Lung (tissue), 12 donors: ENCODE results near the gene ARHGEF2. TPM values are rescaled to one million over a fixed set of nuclear protein-coding genes. Genes with fewer than 3 reads are reported as not detected.

Experiments used
- ATAC-seq: fragments of 200-7000 bp; cut with Tn5 transposase; one replicate; pipeline ENCODE4 v1.9.1; 2020; ENCODE audit warnings: moderate number of reproducible peaks; ENCODE audit not compliant: insufficient read depth, low FRiP score
- DNase-seq, 3 donors: peaks; one replicate each; pipeline ENCODE4 v3.0.0-alpha.2; 2013 to 2017
- H3K27ac ChIP-seq, 2 donors: one replicate each; pipeline ENCODE4 v1.5.1; 2013; ENCODE audit warnings: mild to moderate bottlenecking in 2 of 2, moderate library complexity in 2 of 2, control low read depth in 1 of 2, inconsistent platforms in 1 of 2, low read depth in 1 of 2, low read length in 1 of 2
- H3K27me3 ChIP-seq, 3 donors: one replicate each; pipeline ENCODE4 v1.5.1; 2013; ENCODE audit warnings: low read length in 2 of 3; ENCODE audit not compliant: control insufficient read depth in 3 of 3, insufficient read depth in 3 of 3
- H3K36me3 ChIP-seq, 4 donors: one replicate each; pipeline ENCODE4 v1.5.1; 2013; ENCODE audit warnings: low read length in 4 of 4, mild to moderate bottlenecking in 1 of 4, moderate library complexity in 1 of 4; ENCODE audit not compliant: control insufficient read depth in 4 of 4, insufficient read depth in 4 of 4
- H3K4me1 ChIP-seq, 5 donors: one replicate each; pipeline ENCODE4 v1.5.1; 2013; ENCODE audit warnings: low read length in 5 of 5, mild to moderate bottlenecking in 2 of 5, moderate library complexity in 1 of 5; ENCODE audit not compliant: control insufficient read depth in 5 of 5, insufficient read depth in 5 of 5
- H3K4me3 ChIP-seq: one replicate; pipeline ENCODE4 v1.5.1; 2013; ENCODE audit warnings: mild to moderate bottlenecking, control low read depth, moderate library complexity
- H3K9ac ChIP-seq, 2 donors: one replicate each; pipeline ENCODE4 v1.5.1; 2013; ENCODE audit warnings: low read length in 2 of 2, control low read depth in 1 of 2; ENCODE audit not compliant: insufficient read depth in 1 of 2
- H3K9me3 ChIP-seq, 4 donors: one replicate each; pipeline ENCODE4 v1.5.1; 2013; ENCODE audit warnings: low read length in 3 of 4, mild to moderate bottlenecking in 1 of 4, moderate library complexity in 1 of 4; ENCODE audit not compliant: control insufficient read depth in 4 of 4, insufficient read depth in 3 of 4
- CTCF ChIP-seq: IDR thresholded peaks from 2 replicates; pipeline ENCODE4 v1.5.1; 2012; ENCODE audit warnings: mild to moderate bottlenecking; ENCODE audit errors: control extremely low read depth, extremely low read depth
- WGBS, 2 donors: extraction: QIAGEN DNeasy Blood & Tissue Kit; methylation state at CpG; one replicate each; pipeline ENCODE4 v1.1.7; 2013; 5-methylcytosine and 5-hydroxymethylcytosine counted together
- polyA plus RNA-seq, 2 donors: library from polyadenylated mRNA; stranded (reverse); fragments of 200-250 nt; gene quantifications; one replicate each; pipeline ENCODE4 v1.2.1, GENCODE V29; 2013
- total RNA-seq, 2 donors: library from RNA; depleted of rRNA in 1 of 2; stranded (reverse); fragments of >200 nt in 1 of 2; gene quantifications; one replicate each; pipeline ENCODE4 v1.2.1, GENCODE V29; 2014 to 2021
- donor health status: control.
- donor health status: control.
- donor health status: Bipolar disorder and iron deficiency.
- donor health status: healthy.
- donor health status: DM: yes; HTN: yes; CAD: no.

ARHGEF2 gene
- total and polyA plus RNA-seq, 4 donors = 72.0 to 289 (median 120) TPM

DNA sequence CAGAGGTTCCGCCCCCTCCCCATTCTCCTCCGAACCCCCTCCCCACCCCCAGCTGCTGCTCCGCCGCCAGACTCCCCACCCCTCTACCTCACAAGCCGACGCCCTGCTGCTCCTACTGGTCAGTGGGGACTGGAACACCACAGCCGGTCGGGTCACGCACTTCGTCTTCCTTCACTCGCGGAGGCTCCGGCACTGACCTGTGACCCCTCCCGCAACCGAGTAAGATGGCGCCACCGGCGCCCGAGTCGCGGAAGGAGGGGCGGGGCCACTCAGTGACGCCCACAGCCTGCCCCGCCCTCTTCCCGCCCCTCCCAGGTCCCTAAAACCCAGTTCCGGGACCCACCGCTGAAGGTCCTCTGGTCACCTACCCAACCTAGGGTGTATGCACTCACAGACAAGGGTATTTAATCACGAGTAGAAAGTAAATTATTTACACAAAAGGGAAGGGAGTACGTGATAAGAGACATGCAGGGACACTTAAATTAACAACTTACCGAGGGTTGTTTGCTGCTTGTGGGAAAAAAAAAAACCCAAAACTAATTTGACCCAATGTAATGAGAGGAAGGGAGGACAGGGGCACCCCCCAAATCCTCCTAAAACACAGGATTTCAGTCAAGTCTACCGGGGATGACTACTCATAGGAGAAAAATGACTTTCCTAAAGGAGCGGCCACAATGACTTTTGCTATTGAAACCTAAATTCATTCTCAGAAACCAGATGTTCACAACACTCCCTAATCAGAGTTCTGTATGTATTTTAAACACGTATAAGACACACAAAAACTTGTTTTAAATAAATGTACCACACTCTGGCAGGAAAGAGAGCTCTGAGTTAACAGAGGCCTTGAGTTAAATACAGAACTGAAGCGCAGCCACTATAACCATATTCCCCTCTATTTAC, 66.9 kb downstream of the ARHGEF2 start, which contains the start of gene RIT1:
RIT1 (minus strand) TSS at position 194 of the 900 bp plus-strand sequence. CDS start 588 bp downstream, outside the sequence.
- 5 to 6% methylated on average over 34 of the region's 34 CpGs for WGBS, 2 donors
- Histone ChIP-seq H3K27ac (peak within 1 kb of the TSS; percentile 84 to 89), H3K4me1 (peaks cover 0 to 10% (median 1%) of the 10 kb centered on the region in 5 donors), H3K36me3 (peaks cover 22 to 36% (median 27%) of the 10 kb centered on the region in 4 donors), H3K27me3 (no peaks in the 10 kb centered on the region), H3K4me3 (peak within 1 kb of the TSS; percentile 60), H3K9me3 (no peaks in the 10 kb centered on the region), H3K9ac (peak within 1 kb of the TSS; percentile 68 to 94)
- DNase-seq (peak; percentile 87 to 91 (median 90)), ATAC-seq (peak; percentile 94)
- no peak for TF ChIP-seq CTCF

DNA sequence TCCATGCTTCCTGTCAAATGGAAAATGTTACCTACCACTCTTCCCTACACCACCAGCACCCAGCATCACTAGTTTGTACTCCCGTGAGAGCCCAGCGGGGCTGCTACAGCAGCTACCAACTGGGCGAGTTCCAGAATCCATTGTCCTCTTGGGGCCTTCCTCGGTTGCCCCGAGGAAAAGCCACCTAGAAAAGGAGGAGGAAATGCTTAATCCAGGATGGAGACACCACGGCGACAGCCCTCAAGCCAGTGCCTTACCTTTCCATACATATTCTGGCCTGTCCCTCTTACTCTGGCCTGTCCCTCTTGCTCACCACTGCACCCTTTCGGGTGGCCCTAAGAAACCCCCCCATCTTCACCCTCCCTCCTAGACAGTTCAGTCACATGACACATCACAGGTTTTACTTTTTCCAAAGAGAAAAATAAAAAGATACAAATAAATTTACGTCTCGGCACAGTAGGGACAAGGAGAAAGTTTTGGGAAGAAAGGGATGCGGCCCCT, 67.7 kb downstream of the ARHGEF2 start:
- DNase-seq (peak; percentile 37 to 55 (median 54)), ATAC-seq (no peak)
- peaks cover 0 to 10% (median 1%) of the 10 kb centered on the region in 5 donors for H3K4me1 ChIP-seq
- H3K4me3 ChIP-seq = peak overlapping the region; percentile 60
- H3K27me3 ChIP-seq = no peaks in the 10 kb centered on the region
- peaks cover 18 to 30% (median 24%) of the 10 kb centered on the region in 4 donors for H3K36me3 ChIP-seq
- H3K9me3 ChIP-seq = no peaks in the 10 kb centered on the region
- peak overlapping the region; percentile 59 to 94 for H3K9ac ChIP-seq
- no peak for TF ChIP-seq CTCF
- peak overlapping the region; percentile 84 to 89 for H3K27ac ChIP-seq
- 3% methylated on average over 11 of the region's 11 CpGs for WGBS, 2 donors

DNA sequence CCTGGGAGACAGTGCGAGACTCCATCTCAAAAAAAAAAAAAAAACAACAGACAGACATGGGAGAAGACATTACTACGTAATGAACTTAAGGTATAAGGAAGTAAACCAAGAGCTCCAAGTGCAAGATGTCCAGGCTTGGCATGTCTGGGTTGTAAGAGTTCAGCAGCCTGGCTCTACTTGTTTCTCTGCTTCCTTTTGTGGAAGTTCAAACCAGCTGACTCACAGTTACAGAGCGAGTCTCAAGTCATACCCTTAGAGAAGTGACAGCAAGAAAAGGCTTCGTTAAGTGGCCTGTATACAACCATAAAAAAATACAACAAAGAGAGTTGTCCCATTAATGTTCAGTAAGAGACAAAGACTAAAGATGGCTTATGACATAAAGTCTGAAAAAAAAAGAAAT, 68.5 kb downstream of the ARHGEF2 start:
- DNase-seq (peak in 2 of 3 donors; percentile 15 to 34), ATAC-seq (peak; percentile 44)
- Histone ChIP-seq H3K27ac (peak overlapping the region in 1 of 2 donors; percentile 69), H3K4me3 (no peak overlapping the region), H3K9ac (peak overlapping the region in 1 of 2 donors; percentile 94), H3K36me3 (peaks cover 22 to 25% (median 25%) of the 10 kb centered on the region in 4 donors), H3K27me3 (no peaks in the 10 kb centered on the region), H3K4me1 (peaks cover 0 to 10% (median 1%) of the 10 kb centered on the region in 5 donors), H3K9me3 (no peaks in the 10 kb centered on the region)
- TF ChIP-seq CTCF = no peak
- 33 to 44% methylated on average over 4 of the region's 4 CpGs for WGBS, 2 donors
